GM12878 (cell line): ENCODE results near the gene CARD14. TPM values are rescaled to one million over a fixed set of nuclear protein-coding genes. Genes with fewer than 3 reads are reported as not detected.

Source experiments
- ATAC-seq: fragments of 200-7000 bp; cut with Tn5 transposase; 3 replicates; pipeline ENCODE4 v1.9.1; 2020; ENCODE audit warnings: mild to moderate bottlenecking, moderate library complexity
- BruUV-seq: library from RNA; stranded (reverse); fragments of 400-500 nt; replicated peaks from 2 replicates; lab custom pipeline; 2021; lab: Mats Ljungman, UMichigan
- CTCF ChIA-PET: fragments of 300-600 bp; sonication (Branson Sonifier 250); formaldehyde crosslinking; extraction: SDS; loops from one replicate; lab custom pipeline; 2021; ENCODE audit warnings: inconsistent platforms; lab: Yijun Ruan, JAX
- POLR2A ChIA-PET: fragments of 350-600 bp; formaldehyde crosslinking; extraction: SDS; loops from one replicate; lab custom pipeline; 2021; ENCODE audit warnings: inconsistent platforms; lab: Charles Lee
- RAD21 ChIA-PET: fragments of 300-600 bp; sonication (Branson Sonifier 250); formaldehyde crosslinking; loops from one replicate; lab custom pipeline; 2023; ENCODE audit warnings: antibody characterized with exemption; ENCODE audit not compliant: unreplicated experiment; lab: Charles Lee
- SMC1A ChIA-PET: fragments of 300-600 bp; sonication (Branson Sonifier 250); formaldehyde crosslinking; loops from one replicate; lab custom pipeline; 2023; ENCODE audit not compliant: unreplicated experiment, uncharacterized antibody; lab: Charles Lee
- DNase-seq: peaks from one replicate; pipeline ENCODE4 v3.0.0-alpha.2; 2011; ENCODE audit warnings: low read depth, low spot score
- FAIRE-seq: peaks from 3 replicates; lab custom pipeline; 2011; peaks lifted over from hg19 to GRCh38; lab: Jason Lieb, UNC
- H2AFZ ChIP-seq: 2 replicates; pipeline ENCODE4 v1.6.0; 2011; ENCODE audit warnings: low read depth, low read length, control low read depth; ENCODE audit not compliant: control insufficient read depth
- H3K27ac ChIP-seq: 2 replicates; pipeline ENCODE4 v1.5.1; 2011; ENCODE audit warnings: control low read depth; ENCODE audit not compliant: control insufficient read depth, insufficient read depth
- H3K27me3 ChIP-seq, 2 experiments: replicated peaks in 1 of 2; 2 replicates each; pipeline versions ENCODE4 v1.6.0 to v1.6.1; 2011; ENCODE audit warnings: low read length in 1 of 2; ENCODE audit not compliant: control insufficient read depth in 2 of 2, insufficient read depth in 2 of 2
- H3K36me3 ChIP-seq, 2 experiments: 2 replicates each; pipeline ENCODE4 v1.5.1; 2011; ENCODE audit warnings: low read length in 1 of 2; ENCODE audit not compliant: control insufficient read depth in 2 of 2, insufficient read depth in 2 of 2
- H3K4me1 ChIP-seq: 2 replicates; pipeline ENCODE4 v1.6.1; 2011; ENCODE audit warnings: mild to moderate bottlenecking, low read length, moderate library complexity, mixed read lengths; ENCODE audit not compliant: control insufficient read depth, insufficient read depth
- H3K4me2 ChIP-seq: 2 replicates; pipeline ENCODE4 v1.6.0; 2011; ENCODE audit warnings: control low read depth; ENCODE audit not compliant: control insufficient read depth, insufficient read depth
- H3K4me3 ChIP-seq: fragments of 200-600 bp; sonication (generic); 2 replicates; pipeline ENCODE4 v1.5.1; 2016
- H3K79me2 ChIP-seq: 2 replicates; pipeline ENCODE4 v1.6.0; 2011; ENCODE audit warnings: low read length; ENCODE audit not compliant: control insufficient read depth, insufficient read depth
- H3K9ac ChIP-seq: 2 replicates; pipeline ENCODE4 v1.8.0; 2011; ENCODE audit warnings: low read length, control low read depth, mixed read lengths; ENCODE audit not compliant: control insufficient read depth, insufficient read depth
- H3K9me3 ChIP-seq: replicated peaks from 3 replicates; pipeline ENCODE4 v1.5.1; 2011; ENCODE audit warnings: mild to moderate bottlenecking, low read length; ENCODE audit not compliant: control insufficient read depth, insufficient read depth
- H4K20me1 ChIP-seq: 2 replicates; pipeline ENCODE4 v1.6.0; 2011; ENCODE audit not compliant: control insufficient read depth, insufficient read depth
- BMI1 ChIP-seq: fragments of 450-650 bp; IDR thresholded peaks from 2 replicates; pipeline ENCODE4 v1.6.1; 2016; ENCODE audit warnings: mild to moderate bottlenecking, moderate library complexity, borderline replicate concordance
- CEBPZ ChIP-seq: fragments of 150-350 bp; IDR thresholded peaks from 2 replicates; pipeline ENCODE4 v1.6.1; 2016; ENCODE audit warnings: low read depth, low read length
- NFIC ChIP-seq: IDR thresholded peaks from 2 replicates; pipeline ENCODE4 v1.6.1; 2012; ENCODE audit warnings: low read depth, mild to moderate bottlenecking, inconsistent platforms, low read length, moderate library complexity
- NFYB ChIP-seq: IDR thresholded peaks from 2 replicates; pipeline ENCODE4 v1.6.1; 2011; ENCODE audit warnings: low read depth, mild to moderate bottlenecking, low read length, improper control_type of control experiment, moderate library complexity; ENCODE audit not compliant: insufficient read depth
- RCOR1 ChIP-seq: conservative IDR thresholded peaks from 2 replicates; pipeline ENCODE4 v1.6.1; 2012; ENCODE audit warnings: low read depth, low read length, improper control_type of control experiment
- SIX5 ChIP-seq: IDR thresholded peaks from 2 replicates; pipeline ENCODE4 v1.6.1; 2011; ENCODE audit warnings: mild to moderate bottlenecking, low read depth, low read length, moderate library complexity; ENCODE audit not compliant: severe bottlenecking
- ZNF274 ChIP-seq: IDR thresholded peaks from one replicate; pipeline ENCODE4 v1.8.0; 2011; ENCODE audit not compliant: insufficient read length, insufficient read depth
- WGBS: methylation state at CpG from one replicate; pipeline ENCODE4 v1.1.6; 2016; ENCODE audit warnings: low lambda C conversion rate; ENCODE audit not compliant: insufficient replicate concordance, insufficient coverage; ENCODE audit errors: missing lambda C conversion rate; 5-methylcytosine and 5-hydroxymethylcytosine counted together
- in situ Hi-C: fragments of 300-500 bp; cut with MboI; formaldehyde crosslinking; loops from 9 replicates; pipeline ENCODE4 v1.14.3; 2018; ENCODE audit warnings: mixed read lengths
- intact Hi-C: fragments of 100-400 bp; cut with micrococcal nuclease; formaldehyde crosslinking; loops from one replicate; pipeline ENCODE4 v1.14.2; 2022; ENCODE audit not compliant: unreplicated experiment
- polyA plus RNA-seq, 11 experiments: library from polyadenylated mRNA; depleted of rRNA in 4 of 11; unstranded in 6 of 11; stranded (reverse) in 5 of 11; fragments of >200 nt; fragmentation: Nextera tagmentation in 4 of 11; fragmentation: Illumina TruSeq in 1 of 11; extraction: Ambion mirVana in 4 of 11; extraction: Trizol in 1 of 11; gene quantifications; 1 replicate in 1 of 11; 2 replicates in 10 of 11; pipeline versions ENCODE4 v1.2.1 to v1.2.3, GENCODE V29; 2011 to 2016; ENCODE audit warnings: inconsistent platforms in 2 of 11, missing spikeins in 2 of 11, low read depth in 1 of 11
- total RNA-seq, 4 experiments: library from RNA; depleted of rRNA in 3 of 4; stranded (reverse); fragments of >200 nt in 3 of 4; fragmentation: Illumina TruSeq in 1 of 4; extraction: Trizol in 1 of 4; gene quantifications; 2 replicates each; pipeline versions ENCODE4 v1.2.1 to v1.2.3, GENCODE V29; 2013 to 2021

Gene CARD14
- total and polyA plus RNA-seq, 10 of the 15 experiments (the other 5 are each of a cell fraction or from before 2014, with no cell fraction given) = 0.08 to 0.15 TPM; not detected in 8

- intact Hi-C loops = no loop called here
- RAD21 ChIA-PET = no interaction called here
- FAIRE-seq = no peak
- Histone ChIP-seq H3K4me2 (no peak overlapping the region), H3K4me3 (no peak overlapping the region), H4K20me1 (no peaks in the 10 kb centered on the region), H3K9ac (no peak overlapping the region)
- WGBS = 38% methylated on average over 6 of the region's 6 CpGs
- no peak for TF ChIP-seq RCOR1
- TF ChIP-seq, all 136 proteins: peak for 0
- CTCF ChIA-PET = interaction anchor here (1.1 kb wide), 1 partner anchor 28 kb away, joined by 3 read pairs; no protein-coding TSS in a partner anchor
- DNase-seq (no peak), ATAC-seq (no peak)
- Histone ChIP-seq H3K27me3 (no peaks in the 10 kb centered on the region), H3K9me3 (no peaks in the 10 kb centered on the region), H2AFZ (no peak overlapping the region), H3K27ac (no peak overlapping the region), H3K36me3 (no peaks in the 10 kb centered on the region), H3K79me2 (peaks cover 2% of the 10 kb centered on the region), H3K4me1 (no peaks in the 10 kb centered on the region)
- no TSS peak for BruUV-seq
- SMC1A ChIA-PET = interaction anchor here (0.6 kb wide), 1 partner anchor 52 kb away, joined by 3 read pairs; no protein-coding TSS in a partner anchor
- in situ Hi-C loops = no loop called here
- POLR2A ChIA-PET = no interaction called here
Observed at GRCh38 chr17:80224683-80225082, 54.9 kb downstream of the CARD14 start.

DNA sequence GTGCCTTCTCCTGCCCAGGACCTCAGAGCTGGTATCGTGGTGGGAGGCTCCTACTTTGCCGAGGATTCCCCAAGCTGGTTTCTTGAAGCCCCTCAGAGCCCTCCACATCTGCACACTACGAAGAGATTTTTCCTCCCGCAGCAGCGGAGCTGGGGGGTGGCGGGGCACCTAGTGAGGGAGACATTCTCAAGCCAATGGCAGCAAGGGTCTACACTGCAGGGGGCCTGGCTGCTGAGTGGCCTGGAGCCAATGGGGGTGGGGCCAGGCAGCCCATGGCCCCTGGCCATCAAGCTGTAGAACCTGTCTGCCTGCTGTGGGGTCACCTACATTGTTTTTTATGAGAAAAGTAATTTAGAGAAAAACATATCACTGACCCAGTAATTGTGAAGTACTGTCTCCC is 55.4 kb downstream of the CARD14 start:
- no peak for TF ChIP-seq BMI1
- TF ChIP-seq CEBPZ = no peak
- TF ChIP-seq NFYB = no peak
- TF ChIP-seq NFIC = no peak
- TF ChIP-seq SIX5 = no peak
- no peak for TF ChIP-seq ZNF274
- H3K9ac ChIP-seq = no peak overlapping the region
- H3K4me3 ChIP-seq = no peak overlapping the region
- FAIRE-seq (no peak), DNase-seq (no peak), ATAC-seq (no peak)
- H3K79me2 ChIP-seq = no peaks in the 10 kb centered on the region
- in situ Hi-C loops (no loop called here), intact Hi-C loops (no loop called here)
- H3K36me3 ChIP-seq = no peaks in the 10 kb centered on the region
- H3K27me3 ChIP-seq = no peaks in the 10 kb centered on the region
- POLR2A ChIA-PET = no interaction called here
- H2AFZ ChIP-seq = no peak overlapping the region
- WGBS = 57% methylated on average over 6 of the region's 6 CpGs
- SMC1A ChIA-PET = no interaction called here
- no peaks in the 10 kb centered on the region for H3K9me3 ChIP-seq
- H3K4me2 ChIP-seq = no peak overlapping the region
- CTCF ChIA-PET = interaction anchor here (1.1 kb wide), 1 partner anchor 29 kb away, joined by 3 read pairs; no protein-coding TSS in a partner anchor
- no peaks in the 10 kb centered on the region for H3K4me1 ChIP-seq
- no peak overlapping the region for H3K27ac ChIP-seq
- RAD21 ChIA-PET = no interaction called here
- no peaks in the 10 kb centered on the region for H4K20me1 ChIP-seq
- BruUV-seq = no TSS peak
